ENCODE results near the gene ATP2A2.
"Not testable (repeated sequence)": the region's sequence is repeated elsewhere in the genome, so short reads cannot be mapped to it uniquely, and the experiment has no call there.

Gene ATP2A2

DNA sequence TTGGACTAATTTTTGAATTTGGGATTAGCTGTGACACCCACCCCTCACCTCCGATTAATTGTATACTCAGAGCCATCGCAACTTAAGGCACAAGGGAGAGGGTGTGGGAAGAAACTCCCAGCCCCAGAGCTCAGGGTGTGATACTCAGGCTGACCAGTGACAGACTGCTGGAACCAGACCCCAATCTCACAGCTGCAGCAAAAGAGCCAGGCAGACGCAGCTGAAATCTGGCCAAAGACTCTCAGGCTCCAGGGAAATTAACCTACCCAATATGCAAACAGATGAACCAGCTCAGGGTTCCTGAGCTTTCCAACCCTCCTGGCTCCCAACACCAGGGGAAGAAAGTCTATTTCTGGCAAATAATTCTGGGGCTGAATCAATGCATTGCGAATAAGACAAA is 92.0 kb downstream of the ATP2A2 start:
- Mint-ChIP-seq H3K4me3 (no peak overlapping the region), H3K27ac (ENCODE audit: low read depth) (no peak overlapping the region), H3K4me1 (peaks cover 10% of the 10 kb centered on the region), H3K9me3 (no peaks in the 10 kb centered on the region), H3K27me3 (no peaks in the 10 kb centered on the region), H3K36me3 (ENCODE audit: insufficient read depth) (peaks cover 39% of the 10 kb centered on the region)
- ATAC-seq (replicated peaks; ENCODE audit: extremely low read depth, poor library complexity, severe bottlenecking) (no peak), DNase-seq (ENCODE audit: low spot score in 2 of 2) (no peak)

DNA sequence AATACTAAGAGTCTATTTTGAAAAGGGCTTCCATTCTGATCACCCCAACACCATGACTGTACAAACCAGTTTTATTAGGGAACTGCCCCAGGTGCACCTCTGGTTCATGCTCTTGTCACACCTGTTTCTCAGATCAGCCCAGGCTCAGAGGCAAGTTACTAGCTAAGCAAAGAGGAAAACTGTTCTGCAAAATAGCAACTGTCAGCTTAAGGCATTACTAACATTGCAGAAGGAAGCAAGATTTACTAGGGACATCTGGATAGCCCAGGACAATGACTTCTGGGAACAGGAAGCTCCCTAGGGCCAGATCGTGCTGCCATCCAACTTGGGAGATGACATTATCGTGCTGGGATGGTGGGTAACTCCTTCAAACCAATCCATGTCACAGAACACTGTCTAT is 92.4 kb downstream of the ATP2A2 start:
- H3K36me3 Mint-ChIP-seq (ENCODE audit: insufficient read depth) = peaks cover 41% of the 10 kb centered on the region
- no peaks in the 10 kb centered on the region for H3K9me3 Mint-ChIP-seq
- H3K27ac Mint-ChIP-seq (ENCODE audit: low read depth) = no peak overlapping the region
- no peak for DNase-seq (ENCODE audit: low spot score in 2 of 2)
- no peak for ATAC-seq (replicated peaks; ENCODE audit: extremely low read depth, poor library complexity, severe bottlenecking)
- no peaks in the 10 kb centered on the region for H3K27me3 Mint-ChIP-seq
- peaks cover 10% of the 10 kb centered on the region for H3K4me1 Mint-ChIP-seq
- no peak overlapping the region for H3K4me3 Mint-ChIP-seq

- H3K27me3 Mint-ChIP-seq = no peaks in the 10 kb centered on the region
- no peak overlapping the region for H3K4me3 Mint-ChIP-seq
- peaks cover 10% of the 10 kb centered on the region for H3K4me1 Mint-ChIP-seq
- ATAC-seq (replicated peaks; ENCODE audit: extremely low read depth, poor library complexity, severe bottlenecking) = no peak
- DNase-seq (ENCODE audit: low spot score in 2 of 2) = no peak
- H3K27ac Mint-ChIP-seq (ENCODE audit: low read depth) = no peak overlapping the region
- no peaks in the 10 kb centered on the region for H3K9me3 Mint-ChIP-seq
- H3K36me3 Mint-ChIP-seq (ENCODE audit: insufficient read depth) = peaks cover 43% of the 10 kb centered on the region
These were observed 93.0 kb downstream of the ATP2A2 start for GRCh38 chr12:110373962-110374611.

- H3K27ac Mint-ChIP-seq (ENCODE audit: low read depth); H3K4me1 Mint-ChIP-seq: not testable (repeated sequence)
- peaks cover 71% of the 10 kb centered on the region for H3K36me3 Mint-ChIP-seq (ENCODE audit: insufficient read depth)
These were observed 97.2 kb downstream of the ATP2A2 start for GRCh38 chr12:110378131-110378790.

GRCh38 chr12:110379197-110379596 is 98.2 kb downstream of the ATP2A2 start:
- Mint-ChIP-seq H3K4me1 (no peaks in the 10 kb centered on the region), H3K36me3 (ENCODE audit: insufficient read depth) (peaks cover 64% of the 10 kb centered on the region), H3K9me3 (no peaks in the 10 kb centered on the region), H3K27me3 (no peaks in the 10 kb centered on the region), H3K27ac (ENCODE audit: low read depth) (no peak overlapping the region), H3K4me3 (no peak overlapping the region)
- no peak for ATAC-seq (replicated peaks; ENCODE audit: extremely low read depth, poor library complexity, severe bottlenecking)
- DNase-seq (ENCODE audit: low spot score in 2 of 2) = no peak

More at GRCh38 chr12:110378131-110378790, 97.2 kb downstream of the ATP2A2 start:
- not testable (repeated sequence) for ATAC-seq (replicated peaks; ENCODE audit: extremely low read depth, poor library complexity, severe bottlenecking); H3K4me3 Mint-ChIP-seq; DNase-seq (ENCODE audit: low spot score in 2 of 2); H3K9me3 Mint-ChIP-seq; H3K27me3 Mint-ChIP-seq

DNA sequence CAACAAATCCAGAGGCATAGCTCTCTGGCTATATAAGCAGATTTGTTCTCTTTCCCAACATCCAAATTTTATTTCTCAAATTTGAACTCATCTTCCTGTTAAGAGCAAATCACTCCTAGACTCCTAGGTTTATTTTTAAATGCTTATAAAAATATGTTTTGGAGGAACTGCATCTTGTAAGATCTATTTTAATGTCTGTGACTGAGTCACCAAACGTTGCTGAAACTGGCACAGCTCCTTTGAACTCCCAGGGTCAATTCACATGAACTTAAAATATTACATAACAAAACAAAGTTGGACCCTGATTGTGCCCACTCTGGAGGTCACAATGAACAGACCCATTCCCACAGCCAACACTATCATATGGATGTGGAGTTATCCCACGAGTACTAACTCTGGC is 98.6 kb downstream of the ATP2A2 start:
- peaks cover 66% of the 10 kb centered on the region for H3K36me3 Mint-ChIP-seq (ENCODE audit: insufficient read depth)
- no peaks in the 10 kb centered on the region for H3K9me3 Mint-ChIP-seq
- DNase-seq (ENCODE audit: low spot score in 2 of 2) (no peak), ATAC-seq (replicated peaks; ENCODE audit: extremely low read depth, poor library complexity, severe bottlenecking) (no peak)
- no peaks in the 10 kb centered on the region for H3K27me3 Mint-ChIP-seq
- H3K4me1 Mint-ChIP-seq = peaks cover 3% of the 10 kb centered on the region
- no peak overlapping the region for H3K27ac Mint-ChIP-seq (ENCODE audit: low read depth)
- H3K4me3 Mint-ChIP-seq = no peak overlapping the region

- Mint-ChIP-seq H3K9me3 (no peaks in the 10 kb centered on the region), H3K36me3 (ENCODE audit: insufficient read depth) (peaks cover 68% of the 10 kb centered on the region), H3K4me1 (peaks cover 11% of the 10 kb centered on the region), H3K27ac (ENCODE audit: low read depth) (peak overlapping the region; percentile 27), H3K27me3 (no peaks in the 10 kb centered on the region), H3K4me3 (no peak overlapping the region)
- no peak for DNase-seq (ENCODE audit: low spot score in 2 of 2)
- no peak for ATAC-seq (replicated peaks; ENCODE audit: extremely low read depth, poor library complexity, severe bottlenecking)
These were observed 101.6 kb downstream of the ATP2A2 start for GRCh38 chr12:110382683-110383082.
